ENCODE measurements around the gene MFAP4. TPM values are rescaled to one million over a fixed set of nuclear protein-coding genes. Genes with fewer than 3 reads are reported as not detected.

The MFAP4 gene
- total RNA-seq, 1 experiment from 2014 or later = 0.52 TPM

- Histone ChIP-seq H3K9me3 (ENCODE audit: control insufficient read depth in 1 of 2, insufficient read depth in 1 of 2, low read depth in 1 of 2, low read length in 2 of 2) (no peaks in the 10 kb centered on the region), H3K4me3 (replicated peaks in 1 of 2; ENCODE audit: low read depth in 1 of 2, low read length in 2 of 2) (no peak overlapping the region), H3K27ac (ENCODE audit: low read depth, low read length) (no peak overlapping the region), H4K20me1 (ENCODE audit: insufficient read depth) (no peaks in the 10 kb centered on the region), H3K9ac (ENCODE audit: low read length) (no peak overlapping the region), H3K4me1 (ENCODE audit: control insufficient read depth in 1 of 2, insufficient read depth in 2 of 2, low read length in 2 of 2) (peaks cover 4 to 30% of the 10 kb centered on the region in 2 experiments; a peak in 3 of 4 replicates), H3K36me3 (ENCODE audit: control insufficient read depth in 1 of 2, insufficient read depth in 2 of 2, low read length in 2 of 2) (no peaks in the 10 kb centered on the region), H3K4me2 (ENCODE audit: low read length) (peak overlapping the region; percentile 36), H3K9me2 (ENCODE audit: insufficient read depth) (no peaks in the 10 kb centered on the region), H3K79me2 (ENCODE audit: insufficient read depth, low read length) (no peaks in the 10 kb centered on the region), H2AFZ (ENCODE audit: low read depth, low read length, poor library complexity, severe bottlenecking) (no peak overlapping the region), H3K27me3 (ENCODE audit: insufficient read depth, low read length) (no peaks in the 10 kb centered on the region)
- intact Hi-C loops (cut with micrococcal nuclease) = no loop called here
- BruUV-seq (replicated peaks) = no TSS peak
- CTCF ChIA-PET = interaction anchor here (0.7 kb wide), 1 partner anchor 78 kb away, joined by 3 read pairs; no protein-coding TSS in a partner anchor
- POLR2A ChIA-PET = interaction anchor here (1.3 kb wide), 1 partner anchor 8 kb away, joined by 3 read pairs; no protein-coding TSS in a partner anchor
- ATAC-seq (no peak), DNase-seq (ENCODE audit: low read depth, low spot score) (no peak)
- RAD21 ChIA-PET (ENCODE audit: low non-redundant PET in 1 of 2, low total read pairs in 2 of 2, uncharacterized antibody in 2 of 2, unreplicated experiment in 2 of 2) = interaction anchor here in 1 of 2 experiments (0.7 kb wide), 1 partner anchor 1374 kb away, joined by 3 read pairs; no protein-coding TSS in a partner anchor
- TF ChIP-seq JUND (IDR thresholded peaks at IDR 0.05) = no peak
Observed at GRCh38 chr17:19369107-19369778, 17.7 kb downstream of the MFAP4 start.

- peak overlapping the region; percentile 36 for H3K4me2 ChIP-seq (ENCODE audit: low read length)
- H3K79me2 ChIP-seq (ENCODE audit: insufficient read depth, low read length) = no peaks in the 10 kb centered on the region
- DNase-seq (ENCODE audit: low read depth, low spot score) = no peak
- ChIA-PET RAD21 (ENCODE audit: low non-redundant PET in 1 of 2, low total read pairs in 2 of 2, uncharacterized antibody in 2 of 2, unreplicated experiment in 2 of 2) (no interaction called here), CTCF (no interaction called here), POLR2A (interaction anchor here (1.3 kb wide), 1 partner anchor 10 kb away, joined by 3 read pairs; no protein-coding TSS in a partner anchor)
- H3K27me3 ChIP-seq (ENCODE audit: insufficient read depth, low read length) = no peaks in the 10 kb centered on the region
- no peak for ATAC-seq
- BruUV-seq (replicated peaks) = no TSS peak
- no peak overlapping the region for H3K27ac ChIP-seq (ENCODE audit: low read depth, low read length)
- no peak overlapping the region for H2AFZ ChIP-seq (ENCODE audit: low read depth, low read length, poor library complexity, severe bottlenecking)
- intact Hi-C loops (cut with micrococcal nuclease) = no loop called here
- no peak overlapping the region for H3K4me3 ChIP-seq (replicated peaks in 1 of 2; ENCODE audit: low read depth in 1 of 2, low read length in 2 of 2)
- H3K36me3 ChIP-seq (ENCODE audit: control insufficient read depth in 1 of 2, insufficient read depth in 2 of 2, low read length in 2 of 2) = no peaks in the 10 kb centered on the region
- H4K20me1 ChIP-seq (ENCODE audit: insufficient read depth) = no peaks in the 10 kb centered on the region
- no peaks in the 10 kb centered on the region for H3K9me3 ChIP-seq (ENCODE audit: control insufficient read depth in 1 of 2, insufficient read depth in 1 of 2, low read depth in 1 of 2, low read length in 2 of 2)
- peaks cover 5 to 35% of the 10 kb centered on the region in 2 experiments for H3K4me1 ChIP-seq (ENCODE audit: control insufficient read depth in 1 of 2, insufficient read depth in 2 of 2, low read length in 2 of 2)
- no peak overlapping the region for H3K9ac ChIP-seq (ENCODE audit: low read length)
- H3K9me2 ChIP-seq (ENCODE audit: insufficient read depth) = no peaks in the 10 kb centered on the region
- no peak for TF ChIP-seq EZH2phosphoT487 (IDR thresholded peaks at IDR 0.05; ENCODE audit: borderline replicate concordance)
- TF ChIP-seq SIN3A (IDR thresholded peaks at IDR 0.05; ENCODE audit: low read depth) = no peak
- no peak for TF ChIP-seq ZNF274 (IDR thresholded peaks at IDR 0.05; ENCODE audit: low read depth, low read length)
- no peak for TF ChIP-seq JUND (IDR thresholded peaks at IDR 0.05)
- no peak for TF ChIP-seq REST (IDR thresholded peaks at IDR 0.05; ENCODE audit: low read depth)
- TF ChIP-seq EGR1 (IDR thresholded peaks at IDR 0.05; ENCODE audit: low read depth) = no peak
- TF ChIP-seq YY1 (IDR thresholded peaks at IDR 0.05; ENCODE audit: extremely low read depth, insufficient replicate concordance, low read depth, low read length) = no peak
- no peak for TF ChIP-seq SP1 (IDR thresholded peaks at IDR 0.05; ENCODE audit: low read depth)
- no peak for TF ChIP-seq TCF7L2 (IDR thresholded peaks at IDR 0.05; ENCODE audit: borderline replicate concordance, extremely low read depth, insufficient read depth, insufficient read length)
- no peak for TF ChIP-seq MAX (IDR thresholded peaks at IDR 0.05)
- no peak for TF ChIP-seq CTCF (IDR thresholded peaks at IDR 0.05 in 2 of 3, conservative IDR thresholded peaks at IDR 0.05 in 1 of 3; ENCODE audit: borderline replicate concordance in 1 of 3, insufficient read depth in 1 of 3, low read depth in 2 of 3, low read length in 2 of 3)
- TF ChIP-seq FOSL1 (IDR thresholded peaks at IDR 0.05; ENCODE audit: low read depth) = no peak
Observed at GRCh38 chr17:19368229-19368628, 18.8 kb downstream of the MFAP4 start.
